H1 (cell line): ENCODE measurements around the gene TFAP2A.

Experiments used
- CTCF ChIP-seq, 3 experiments: IDR thresholded peaks; 1 replicate in 2 of 3; 2 replicates in 1 of 3; pipeline versions ENCODE4 v1.5.1 to v1.6.1; 2011; ENCODE audit warnings: low read length in 3 of 3, mild to moderate bottlenecking in 3 of 3, inconsistent platforms in 2 of 3, low read depth in 1 of 3, moderate library complexity in 1 of 3; ENCODE audit not compliant: insufficient read depth in 1 of 3; ENCODE audit errors: control extremely low read depth in 1 of 3
- EZH2 ChIP-seq: fragments of 200-600 bp; sonication (generic); IDR thresholded peaks from 2 replicates; pipeline ENCODE4 v1.7.1; 2012; ENCODE audit warnings: low read depth, mild to moderate bottlenecking, moderate library complexity, low read length, inconsistent platforms; ENCODE audit not compliant: severe bottlenecking
- JUND ChIP-seq: IDR thresholded peaks from 2 replicates; pipeline ENCODE4 v1.6.1; 2011; ENCODE audit warnings: mild to moderate bottlenecking, improper control_type of control experiment, low read length
- POLR2A ChIP-seq, 2 experiments: IDR thresholded peaks; 1 replicate in 1 of 2; 2 replicates in 1 of 2; pipeline ENCODE4 v1.6.1; 2011; ENCODE audit warnings: low read depth in 2 of 2, low read length in 2 of 2, mild to moderate bottlenecking in 2 of 2; ENCODE audit errors: control extremely low read depth in 1 of 2
- RAD21 ChIP-seq, 2 experiments: IDR thresholded peaks in 1 of 2; conservative IDR thresholded peaks in 1 of 2; 2 replicates each; pipeline ENCODE4 v1.6.1; 2011; ENCODE audit warnings: low read depth in 2 of 2, low read length in 2 of 2, improper control_type of control experiment in 1 of 2, inconsistent platforms in 1 of 2, mild to moderate bottlenecking in 1 of 2, moderate library complexity in 1 of 2
- TBP ChIP-seq: IDR thresholded peaks from 2 replicates; pipeline ENCODE4 v1.6.1; 2011; ENCODE audit warnings: low read depth, low read length, improper control_type of control experiment
- TCF12 ChIP-seq: IDR thresholded peaks from 2 replicates; pipeline ENCODE4 v1.6.1; 2011; ENCODE audit warnings: low read depth, mild to moderate bottlenecking, low read length
- ZNF274 ChIP-seq: IDR thresholded peaks from 2 replicates; pipeline ENCODE4 v1.7.0; 2012; ENCODE audit warnings: low read length, borderline replicate concordance; ENCODE audit errors: extremely low read depth

- TF ChIP-seq JUND (no peak), POLR2A (IDR thresholded peaks at IDR 0.05; ENCODE audit: control extremely low read depth in 1 of 2, low read depth in 2 of 2, low read length in 2 of 2) (no peak), TCF12 (no peak), CTCF (IDR thresholded peaks at IDR 0.05; ENCODE audit: control extremely low read depth in 1 of 3, insufficient read depth in 1 of 3, low read depth in 1 of 3, low read length in 3 of 3) (no peak), EZH2 (peak; percentile 68), TBP (no peak), RAD21 (IDR thresholded peaks at IDR 0.05 in 1 of 2, conservative IDR thresholded peaks at IDR 0.05 in 1 of 2; ENCODE audit: low read depth in 2 of 2, low read length in 2 of 2) (no peak), ZNF274 (no peak)
These were observed 18.9 kb downstream of the TFAP2A start for GRCh38 chr6:10395704-10396546.
